Islet of Langerhans (tissue), 1 donor: Measurements from ENCODE around the gene NT5C.
"Not testable (repeated sequence)": the region's sequence is repeated elsewhere in the genome, so short reads cannot be mapped to it uniquely, and the experiment has no call there.

ENCODE experiments used
- FAIRE-seq: peaks from one replicate; lab custom pipeline; 2011; peaks lifted over from hg19 to GRCh38; lab: Jason Lieb, UNC

The NT5C gene

DNA sequence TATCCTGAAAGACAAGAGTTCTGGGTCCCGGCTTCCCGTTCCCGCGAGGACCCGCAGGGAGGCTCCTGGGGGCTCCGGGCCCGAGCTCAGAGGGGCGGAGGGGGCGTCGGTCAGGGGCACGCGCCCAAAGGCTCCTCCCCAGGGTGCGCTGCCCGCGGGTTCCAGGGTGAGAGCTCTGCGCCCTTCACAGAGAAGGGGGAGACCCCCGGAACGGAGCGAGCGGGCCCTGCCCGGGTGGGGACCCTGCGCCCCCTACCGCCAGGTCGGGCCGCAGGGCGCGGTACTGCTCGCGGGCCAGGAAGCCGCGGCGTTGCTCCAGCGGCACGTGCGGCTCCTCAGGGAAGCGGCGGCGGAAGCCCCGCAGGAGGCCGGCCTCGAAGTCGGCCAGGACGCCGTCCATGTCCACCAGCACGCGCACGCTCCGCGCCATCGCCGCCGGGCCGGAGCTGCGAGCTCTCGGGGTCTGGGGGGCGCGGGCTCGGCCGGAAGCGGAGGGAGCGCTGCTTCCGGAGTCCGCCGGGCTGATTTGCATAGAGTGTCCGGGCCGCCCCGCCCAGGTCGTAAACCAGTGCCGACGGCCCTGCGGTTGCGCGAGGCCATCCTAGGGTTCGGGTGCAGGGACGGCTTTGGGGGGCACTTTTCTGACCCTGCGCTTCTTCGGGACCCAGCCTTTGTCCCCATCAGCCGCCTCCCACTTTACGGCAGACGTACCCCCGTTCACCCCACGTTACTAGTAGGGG lies at the start of gene NT5C:
TSS of gene NT5C (minus strand) at position 465 of the 740 bp plus-strand sequence. CDS start at position 430, 35 bp downstream.
- FAIRE-seq: no peak

- FAIRE-seq: no peak
Measured at GRCh38 chr17:75181110-75181509, 49.6 kb upstream of the NT5C start.

- FAIRE-seq: no peak
Measured at GRCh38 chr17:75178453-75178852, 46.9 kb upstream of the NT5C start.

DNA sequence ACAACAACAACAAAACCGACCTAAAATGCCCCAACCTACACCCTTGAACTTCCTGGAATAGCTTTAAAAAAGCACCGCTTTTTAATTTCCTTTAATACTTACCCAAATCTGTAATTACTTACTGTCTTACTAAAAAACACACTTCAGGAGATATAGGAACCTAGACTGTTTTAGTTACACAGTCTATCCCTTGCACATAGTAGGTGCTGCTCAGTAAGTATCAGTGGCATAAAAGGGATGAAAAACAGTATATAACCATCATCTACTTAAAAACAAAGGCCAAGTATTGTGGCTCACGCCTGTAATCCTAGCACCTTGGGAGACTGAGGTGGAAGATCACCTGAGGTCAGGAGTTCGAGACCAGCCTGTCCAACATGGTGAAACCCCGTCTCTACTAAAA lies 45.1 kb upstream of the NT5C start:
- FAIRE-seq: no peak

GRCh38 chr17:75174996-75175395 lies 43.5 kb upstream of the NT5C start:
- FAIRE-seq: no peak

DNA sequence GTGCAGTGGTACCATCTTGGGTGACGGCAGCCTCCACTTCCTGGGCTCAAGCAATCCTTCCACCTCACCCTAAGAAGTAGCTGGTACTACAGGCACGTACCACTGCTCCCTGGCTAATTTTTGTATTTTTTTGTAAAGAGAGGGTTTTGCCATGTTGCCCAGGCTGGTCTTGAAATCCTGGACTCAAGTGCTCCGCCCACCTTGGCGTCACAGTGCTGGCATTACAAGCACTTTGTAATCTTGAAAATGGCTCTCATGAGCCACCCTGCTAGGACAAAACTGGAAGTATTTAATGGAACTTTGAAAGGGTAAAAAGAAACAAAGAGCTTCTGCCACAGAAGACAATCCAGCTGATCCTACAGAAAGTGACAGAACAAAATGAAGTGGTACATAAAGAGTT lies 42.0 kb upstream of the NT5C start:
- no peak for FAIRE-seq

DNA sequence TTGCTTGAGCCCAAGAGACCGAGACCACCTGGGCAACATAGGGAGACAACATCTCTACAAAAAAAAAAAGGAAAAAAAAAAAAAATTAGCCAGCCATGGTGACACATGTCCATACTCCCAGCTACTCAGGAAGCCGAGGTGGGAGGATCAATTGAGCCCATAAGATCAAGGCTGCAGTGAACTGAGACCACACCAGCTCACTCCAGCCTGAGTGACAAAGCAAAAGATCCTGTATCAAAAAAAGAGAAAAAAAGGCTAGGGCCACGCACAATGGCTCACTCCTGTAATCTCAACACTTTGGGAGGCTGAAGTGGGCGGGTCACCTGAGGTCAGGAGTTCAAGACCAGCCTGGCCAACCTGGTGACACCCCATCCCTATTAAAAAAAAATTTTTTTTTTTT lies 37.5 kb upstream of the NT5C start:
- FAIRE-seq: no peak

DNA sequence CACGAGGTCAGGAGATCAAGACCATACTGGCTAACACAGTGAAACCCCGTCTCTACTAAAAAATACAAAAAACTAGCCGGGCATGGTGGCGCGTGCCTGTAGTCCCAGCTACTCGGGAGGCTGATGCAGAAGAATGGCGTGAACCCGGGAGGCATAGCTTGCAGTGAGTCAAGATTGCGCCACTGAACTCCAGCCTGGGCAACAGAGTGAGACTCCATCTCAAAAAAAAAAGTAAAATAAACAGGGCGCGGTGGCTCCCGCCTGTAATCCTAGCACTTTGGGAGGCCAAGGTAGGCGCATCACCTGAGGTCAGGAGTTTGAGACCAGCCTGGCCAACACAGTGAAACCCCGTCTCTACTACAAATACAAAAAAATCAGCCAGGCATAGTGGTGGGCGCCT lies 33.1 kb upstream of the NT5C start:
- FAIRE-seq: not testable (repeated sequence)

- FAIRE-seq: no peak
Measured at GRCh38 chr17:75163074-75163473, 31.5 kb upstream of the NT5C start.

GRCh38 chr17:75160211-75160610 lies 28.7 kb upstream of the NT5C start:
- FAIRE-seq: no peak

DNA sequence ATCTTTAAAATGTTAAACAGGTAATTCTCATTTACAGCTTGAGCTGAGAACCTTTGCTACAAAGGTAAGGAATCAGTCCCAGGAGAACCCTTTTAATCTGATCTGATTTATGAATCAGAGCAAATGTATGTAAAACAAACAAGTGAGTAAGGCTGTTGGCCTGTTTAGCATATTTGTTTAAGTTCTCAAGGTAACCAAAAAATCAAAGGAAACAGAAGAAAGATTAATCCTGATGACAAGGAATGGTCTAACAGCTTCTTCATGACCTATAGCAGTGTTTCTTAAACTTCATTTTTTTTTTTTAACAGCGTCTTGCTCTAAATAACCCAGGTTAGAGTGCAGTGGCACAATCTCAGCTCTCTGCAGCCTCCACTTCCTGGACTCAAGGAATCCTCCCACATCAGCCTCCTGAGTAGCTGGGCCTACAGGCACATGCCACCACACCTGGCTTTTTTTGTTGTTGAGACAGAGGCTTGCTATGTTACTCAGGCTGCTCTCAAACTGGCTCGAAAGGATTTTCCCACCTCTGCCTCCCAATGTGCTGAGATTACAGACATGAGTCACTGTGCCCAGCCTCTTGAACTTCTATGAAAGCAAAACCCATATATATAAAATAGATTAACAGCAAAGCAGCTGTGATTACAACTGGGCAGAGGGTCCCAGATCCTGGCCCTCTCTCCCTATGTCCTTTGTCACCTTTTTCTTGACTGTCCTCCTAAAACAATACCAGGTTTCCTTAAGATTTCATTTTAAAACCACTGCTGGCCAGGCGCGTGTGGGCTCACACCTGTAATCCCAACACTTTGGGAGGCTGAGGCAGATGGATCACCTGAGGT lies 27.9 kb upstream of the NT5C start:
- no peak for FAIRE-seq

DNA sequence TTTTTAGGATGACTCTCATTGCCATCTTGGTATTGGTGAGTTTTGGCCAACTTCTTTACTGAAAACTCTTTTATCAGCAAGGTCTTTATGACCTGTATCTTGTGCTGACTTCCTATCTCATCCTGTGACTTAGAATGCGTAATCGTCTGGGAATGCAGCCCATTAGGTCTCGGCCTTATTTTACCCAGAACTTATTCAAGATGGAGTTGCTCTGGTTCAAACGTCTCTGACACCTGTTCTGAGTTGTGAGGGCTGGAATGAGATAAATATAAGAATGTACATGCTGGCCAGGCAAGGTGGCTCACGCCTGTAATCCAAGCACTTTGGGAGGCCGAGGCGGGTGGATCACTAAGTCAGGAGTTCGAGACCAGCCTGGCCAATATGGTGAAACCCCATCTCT lies 26.9 kb upstream of the NT5C start:
- FAIRE-seq: not testable (repeated sequence)

DNA sequence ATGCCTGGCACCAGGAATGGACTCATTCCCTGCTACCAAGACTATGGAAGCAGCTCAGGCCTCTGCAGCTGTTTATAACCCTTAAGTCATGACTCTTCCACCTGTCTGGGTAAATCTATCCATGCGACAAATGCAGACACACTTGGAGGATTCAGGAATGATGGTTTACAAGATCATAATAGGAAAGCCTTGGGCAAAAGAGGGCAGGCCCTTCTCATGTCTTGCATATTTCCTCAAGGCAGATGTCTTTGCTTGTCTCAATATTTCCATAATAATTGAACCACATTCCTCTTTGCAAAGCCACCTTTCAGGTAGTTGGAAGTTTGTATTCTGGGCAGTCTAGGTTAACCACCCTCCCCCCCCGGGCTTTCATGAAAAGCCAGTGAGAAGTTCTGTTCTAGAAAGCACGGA lies 23.7 kb upstream of the NT5C start:
- no peak for FAIRE-seq

DNA sequence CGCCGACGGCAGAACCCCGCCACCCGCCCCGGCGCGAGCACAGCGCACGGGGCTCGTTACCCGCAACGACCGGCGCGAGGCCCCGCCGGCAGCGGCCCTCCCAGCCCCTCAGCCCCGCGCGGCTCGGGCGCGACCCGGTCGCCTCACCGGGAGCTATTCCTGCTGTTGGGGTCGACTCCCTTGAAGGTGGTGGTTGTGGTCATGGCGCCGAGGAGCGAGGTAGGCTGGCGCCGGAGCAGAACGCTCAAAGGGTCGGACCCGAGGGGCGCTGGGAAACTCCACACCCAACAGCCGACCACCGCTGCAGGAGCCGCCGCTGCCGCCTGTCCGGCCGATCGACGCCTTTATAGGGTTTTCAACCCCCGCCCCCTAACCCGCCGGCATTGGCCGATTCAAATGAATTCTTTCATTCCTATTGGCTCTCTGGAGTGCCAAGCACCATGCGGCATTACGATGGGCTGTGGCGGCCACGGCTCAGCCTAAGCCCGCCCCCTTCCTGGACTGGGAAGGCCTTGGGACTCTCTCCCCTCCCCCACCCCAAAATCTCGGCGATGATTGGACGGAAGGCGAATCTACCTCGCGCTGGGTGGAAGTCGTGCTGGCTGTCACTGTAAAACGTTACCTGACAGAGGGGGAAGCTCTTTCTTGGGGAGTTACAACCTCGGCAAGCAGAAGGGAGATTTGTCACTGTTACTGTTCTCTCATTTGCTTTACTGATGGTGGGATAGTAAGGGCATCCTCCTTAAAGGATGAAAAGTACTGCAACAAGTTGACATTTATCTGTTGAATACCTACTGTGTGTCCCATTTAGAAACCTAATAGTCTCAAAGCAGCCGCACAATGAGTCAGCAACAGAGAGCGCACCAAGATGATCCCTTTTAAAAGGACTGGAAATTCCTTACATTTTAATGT lies 22.9 kb upstream of the NT5C start, which contains the start of gene JPT1:
TSS of gene JPT1 (minus strand) at position 318 of the 912 bp plus-strand sequence. CDS start at position 203, 115 bp downstream.
- FAIRE-seq: no peak

DNA sequence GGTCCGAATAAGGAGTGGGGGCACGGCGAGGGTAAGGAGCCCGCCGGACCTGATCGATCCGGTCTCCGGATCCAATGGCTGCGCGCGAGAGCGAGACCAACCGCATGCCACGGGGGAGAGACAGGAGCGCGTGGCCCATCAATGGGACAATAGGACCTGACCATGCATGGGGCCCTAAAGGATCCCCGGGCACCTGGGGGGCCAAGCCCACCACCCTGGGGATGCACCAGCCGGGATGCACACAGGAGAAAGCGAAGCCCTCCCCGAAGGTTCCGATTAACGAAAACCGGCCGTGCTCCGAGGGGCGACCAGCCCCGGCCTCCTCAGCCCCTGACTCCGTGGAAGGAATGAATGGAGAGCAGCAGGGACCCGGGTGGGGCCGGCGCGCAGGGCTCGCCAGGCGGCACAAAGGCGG lies 22.2 kb upstream of the NT5C start:
- no peak for FAIRE-seq

DNA sequence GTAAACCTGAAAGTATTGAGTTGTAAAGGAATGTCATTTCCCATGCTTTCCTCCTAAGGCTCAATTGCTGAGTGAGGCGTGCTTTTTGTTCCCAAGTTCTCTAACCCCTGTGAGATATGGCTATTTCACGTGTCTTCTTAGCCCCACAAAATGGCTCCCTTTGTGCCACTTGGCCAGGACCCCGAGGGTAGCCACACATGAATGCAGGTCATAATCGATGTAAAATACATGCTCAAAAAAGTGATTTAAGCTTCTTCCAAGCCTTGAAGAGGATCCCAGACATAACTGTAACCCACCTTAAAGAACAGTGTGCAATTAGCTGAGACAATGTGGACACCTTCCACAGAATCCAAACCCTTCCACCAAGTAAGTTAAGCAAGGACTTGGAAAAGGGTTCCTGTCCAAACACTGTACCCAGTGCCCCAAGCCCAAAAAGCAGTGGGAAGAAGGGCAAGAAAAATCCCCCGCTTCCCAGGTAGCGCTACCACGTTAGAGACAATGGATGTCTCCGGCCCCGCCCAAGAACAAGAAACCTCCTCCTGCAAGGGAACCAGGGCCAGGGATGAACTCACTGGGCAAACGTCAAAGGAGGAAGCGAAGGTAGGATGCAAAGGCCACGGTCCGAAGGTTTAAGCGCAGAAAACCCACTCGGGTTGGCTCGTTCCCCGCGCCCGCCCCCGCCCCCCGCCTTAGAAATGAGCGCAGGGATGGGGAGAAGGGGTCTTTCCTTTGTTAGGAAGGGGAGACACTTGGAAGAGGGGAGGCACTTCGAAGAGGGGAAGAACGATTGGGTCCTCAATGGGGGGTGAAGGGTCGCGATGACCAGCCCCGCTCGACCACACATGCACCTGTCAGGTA lies 21.6 kb upstream of the NT5C start:
- no peak for FAIRE-seq

GRCh38 chr17:75152523-75152921 lies 21.0 kb upstream of the NT5C start:
- FAIRE-seq: no peak

- FAIRE-seq: no peak
Measured at GRCh38 chr17:75151930-75152329, 20.4 kb upstream of the NT5C start.

DNA sequence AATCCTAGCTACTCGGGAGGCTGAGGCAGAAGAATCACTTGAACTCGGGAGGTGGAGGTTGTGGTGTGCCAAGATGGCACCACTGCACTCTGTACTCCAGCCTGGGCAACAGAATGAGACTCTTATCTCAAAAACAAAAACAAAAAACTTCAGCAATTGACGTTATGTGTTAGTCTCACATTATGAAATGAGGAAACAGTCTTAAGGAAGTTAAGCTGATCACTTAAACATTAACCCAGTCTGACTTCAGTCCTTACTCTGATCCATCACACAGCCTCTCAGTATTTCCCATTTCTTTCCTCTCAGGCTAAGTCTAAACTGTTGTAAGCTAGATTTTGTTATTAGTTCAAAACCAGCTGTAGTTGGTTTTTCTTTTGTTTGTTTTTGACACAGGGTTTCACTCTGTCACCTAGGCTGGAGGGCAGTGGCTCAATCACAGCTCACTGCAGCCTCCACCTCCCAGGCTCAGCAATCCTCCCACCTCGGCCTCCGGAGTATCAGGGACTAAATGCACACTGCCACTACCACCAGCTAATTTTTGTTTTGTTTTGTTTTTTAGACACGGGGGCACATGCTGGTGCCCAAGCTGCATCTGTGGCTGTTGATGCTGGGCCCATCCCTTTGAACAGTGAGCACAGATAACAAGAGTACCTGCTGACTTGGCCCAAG lies 16.5 kb upstream of the NT5C start:
- FAIRE-seq: no peak

DNA sequence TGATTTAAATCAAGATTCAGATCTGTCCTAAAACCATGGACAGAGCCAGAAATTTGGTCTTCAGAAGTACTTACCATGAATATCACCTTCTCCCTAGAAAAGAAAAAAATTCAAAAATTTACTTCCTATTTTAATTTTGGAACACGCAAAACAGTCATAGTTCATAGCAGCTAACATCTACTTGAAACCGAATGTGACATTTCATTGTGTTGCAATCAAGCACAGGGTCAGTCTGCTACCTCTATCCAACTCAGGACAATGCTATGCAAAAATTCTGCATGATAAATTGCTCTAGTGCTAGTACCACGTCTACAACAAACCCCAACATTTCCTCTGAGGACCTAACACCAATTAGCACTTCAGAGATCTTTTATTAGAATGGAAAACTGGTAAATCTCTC lies 15.1 kb upstream of the NT5C start:
- FAIRE-seq: no peak
